Upper lobe of left lung (tissue), 4 donors: ENCODE results near the gene SUMF1.

ENCODE experiments used
- POLR2A ChIP-seq, 4 donors: fragments of 450-650 bp; IDR thresholded peaks; one replicate each; pipeline ENCODE4 v1.5.1; 2016 to 2017; ENCODE audit warnings: antibody characterized with exemption in 4 of 4, mild to moderate bottlenecking in 2 of 4
- TF ChIP-seq, protein P1 (sequence below), 6 experiments: fragments of 450-650 bp in 4 of 6; fragments of 200-600 bp in 2 of 6; sonication (generic) in 2 of 6; IDR thresholded peaks; one replicate each; pipeline ENCODE4 v1.5.1; 2016 to 2019; ENCODE audit warnings: antibody characterized with exemption in 6 of 6

DNA sequence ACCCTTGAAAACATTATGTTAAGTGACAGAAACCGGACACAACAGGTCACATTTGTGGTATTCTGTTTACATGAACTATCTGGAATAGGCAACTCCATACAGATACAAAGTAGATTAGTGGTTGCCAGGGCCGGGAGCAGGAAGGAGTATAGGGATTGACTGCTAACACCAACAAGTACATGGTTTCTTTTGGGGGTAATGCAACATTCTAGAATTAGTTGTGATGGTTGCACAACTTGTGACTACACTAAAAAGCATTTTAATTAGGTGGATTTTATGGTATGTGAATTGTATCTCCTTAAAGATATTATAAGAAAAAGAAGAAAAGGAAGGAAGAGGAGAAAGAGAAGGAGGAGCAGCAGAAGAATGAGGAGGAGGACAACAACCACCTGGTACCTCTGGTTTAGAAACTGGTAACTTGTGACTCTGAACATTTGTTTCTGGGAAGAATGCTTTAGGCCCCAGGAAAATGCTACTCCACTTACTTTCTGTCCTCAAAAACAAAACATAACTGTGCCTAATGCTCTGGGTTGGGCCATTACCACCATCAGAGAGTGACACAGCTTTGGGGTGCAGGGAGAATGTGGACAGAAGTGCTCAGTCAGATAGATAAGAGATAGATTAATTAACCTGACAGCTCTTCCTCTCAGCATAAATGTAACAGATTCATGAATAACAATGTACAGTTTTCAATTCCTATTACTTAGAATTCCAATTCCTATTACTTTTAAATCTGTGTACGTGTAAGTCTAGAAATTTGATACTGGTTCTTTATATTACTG lies 143.6 kb downstream of the SUMF1 start:
- TF ChIP-seq, protein P1, sequence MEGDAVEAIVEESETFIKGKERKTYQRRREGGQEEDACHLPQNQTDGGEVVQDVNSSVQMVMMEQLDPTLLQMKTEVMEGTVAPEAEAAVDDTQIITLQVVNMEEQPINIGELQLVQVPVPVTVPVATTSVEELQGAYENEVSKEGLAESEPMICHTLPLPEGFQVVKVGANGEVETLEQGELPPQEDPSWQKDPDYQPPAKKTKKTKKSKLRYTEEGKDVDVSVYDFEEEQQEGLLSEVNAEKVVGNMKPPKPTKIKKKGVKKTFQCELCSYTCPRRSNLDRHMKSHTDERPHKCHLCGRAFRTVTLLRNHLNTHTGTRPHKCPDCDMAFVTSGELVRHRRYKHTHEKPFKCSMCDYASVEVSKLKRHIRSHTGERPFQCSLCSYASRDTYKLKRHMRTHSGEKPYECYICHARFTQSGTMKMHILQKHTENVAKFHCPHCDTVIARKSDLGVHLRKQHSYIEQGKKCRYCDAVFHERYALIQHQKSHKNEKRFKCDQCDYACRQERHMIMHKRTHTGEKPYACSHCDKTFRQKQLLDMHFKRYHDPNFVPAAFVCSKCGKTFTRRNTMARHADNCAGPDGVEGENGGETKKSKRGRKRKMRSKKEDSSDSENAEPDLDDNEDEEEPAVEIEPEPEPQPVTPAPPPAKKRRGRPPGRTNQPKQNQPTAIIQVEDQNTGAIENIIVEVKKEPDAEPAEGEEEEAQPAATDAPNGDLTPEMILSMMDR (IDR thresholded peaks at IDR 0.05): no peak
- no peak for TF ChIP-seq POLR2A (IDR thresholded peaks at IDR 0.05)
